Ishikawa (cell line): ENCODE data around the gene COMT.

Experiments used
- CEBPB ChIP-seq: IDR thresholded peaks from 2 replicates; pipeline ENCODE4 v1.6.1; 2012
- CREB1 ChIP-seq: IDR thresholded peaks from 2 replicates; pipeline ENCODE4 v1.6.1; 2012; ENCODE audit warnings: low read depth
- EGR1 ChIP-seq: IDR thresholded peaks from 2 replicates; pipeline ENCODE4 v1.6.1; 2012
- EP300 ChIP-seq: IDR thresholded peaks from 2 replicates; pipeline ENCODE4 v1.6.1; 2012; ENCODE audit warnings: borderline replicate concordance
- FOXM1 ChIP-seq: IDR thresholded peaks from 2 replicates; pipeline ENCODE4 v1.6.1; 2012; ENCODE audit warnings: low read depth, borderline replicate concordance
- MAX ChIP-seq: IDR thresholded peaks from 2 replicates; pipeline ENCODE4 v1.6.1; 2012
- NFIC ChIP-seq: IDR thresholded peaks from 2 replicates; pipeline ENCODE4 v1.6.1; 2012
- RAD21 ChIP-seq: IDR thresholded peaks from 2 replicates; pipeline ENCODE4 v1.6.1; 2012; ENCODE audit warnings: low read depth
- REST ChIP-seq: IDR thresholded peaks from 2 replicates; pipeline ENCODE4 v1.6.1; 2012; ENCODE audit warnings: low read depth, mild to moderate bottlenecking
- TAF1 ChIP-seq: IDR thresholded peaks from 2 replicates; pipeline ENCODE4 v1.6.1; 2012; ENCODE audit warnings: low read depth, mild to moderate bottlenecking
- TEAD4 ChIP-seq: IDR thresholded peaks from 2 replicates; pipeline ENCODE4 v1.6.1; 2012
- YY1 ChIP-seq: IDR thresholded peaks from 2 replicates; pipeline ENCODE4 v1.6.1; 2012; ENCODE audit warnings: low read depth

- TF ChIP-seq REST (no peak), EP300 (no peak), YY1 (no peak), MAX (no peak), FOXM1 (no peak), NFIC (no peak), RAD21 (no peak), CEBPB (no peak), TAF1 (no peak), EGR1 (no peak), TEAD4 (no peak), CREB1 (no peak)
These were observed 39.9 kb upstream of the COMT start for GRCh38 chr22:19901577-19902244.
